A673 (cell line): ENCODE results near the gene GPR137. TPM values are rescaled to one million over a fixed set of nuclear protein-coding genes. Genes with fewer than 3 reads are reported as not detected.
"Not testable (repeated sequence)": the region's sequence is repeated elsewhere in the genome, so short reads cannot be mapped to it uniquely, and the experiment has no call there.

ENCODE experiments used
- BruUV-seq: library from RNA; stranded (reverse); fragments of 400-500 nt; replicated peaks from 2 replicates; lab custom pipeline; 2021; lab: Mats Ljungman, UMichigan
- CTCF ChIA-PET: fragments of 300-600 bp; sonication (Branson Sonifier 250); formaldehyde crosslinking; loops from one replicate; lab custom pipeline; 2022; ENCODE audit warnings: antibody characterized with exemption; lab: Charles Lee
- POLR2A ChIA-PET: fragments of 300-600 bp; sonication (Branson Sonifier 250); formaldehyde crosslinking; loops from one replicate; lab custom pipeline; 2022; ENCODE audit warnings: antibody characterized with exemption; ENCODE audit not compliant: low non-redundant PET; lab: Charles Lee
- DNase-seq: peaks from one replicate; pipeline ENCODE4 v3.0.0-alpha.2; 2015; ENCODE audit warnings: low spot score
- H3K27ac ChIP-seq: fragments of 200-600 bp; sonication (generic); 2 replicates; pipeline ENCODE4 v1.5.1; 2016; ENCODE audit warnings: mixed run types, low read depth, mild to moderate bottlenecking, mixed read lengths, antibody characterized with exemption, low read length; ENCODE audit not compliant: poor library complexity, severe bottlenecking
- H3K27me3 ChIP-seq: fragments of 200-600 bp; sonication (generic); replicated peaks from 2 replicates; pipeline ENCODE4 v1.6.1; 2017; ENCODE audit warnings: mixed run types, low read depth, mild to moderate bottlenecking, mixed read lengths, antibody characterized with exemption, low read length; ENCODE audit not compliant: insufficient read depth, poor library complexity
- H3K36me3 ChIP-seq: fragments of 200-600 bp; sonication (generic); 2 replicates; pipeline ENCODE4 v1.6.1; 2016; ENCODE audit warnings: mixed run types, mild to moderate bottlenecking, mixed read lengths, antibody characterized with exemption, low read length; ENCODE audit not compliant: insufficient read depth, poor library complexity, severe bottlenecking
- H3K4me1 ChIP-seq: fragments of 200-600 bp; sonication (generic); 2 replicates; pipeline ENCODE4 v1.6.1; 2017; ENCODE audit warnings: mixed run types, mild to moderate bottlenecking, mixed read lengths, antibody characterized with exemption, low read length; ENCODE audit not compliant: insufficient read depth, poor library complexity, severe bottlenecking
- H3K4me3 ChIP-seq: fragments of 200-600 bp; sonication (generic); 2 replicates; pipeline ENCODE4 v1.5.1; 2016; ENCODE audit warnings: low read depth, mixed run types, mild to moderate bottlenecking, mixed read lengths, low read length; ENCODE audit not compliant: poor library complexity, severe bottlenecking
- H3K9me3 ChIP-seq: fragments of 200-600 bp; sonication (generic); 2 replicates; pipeline ENCODE4 v1.6.1; 2016; ENCODE audit warnings: mixed run types, low read depth, mild to moderate bottlenecking, mixed read lengths, antibody characterized with exemption, low read length; ENCODE audit not compliant: poor library complexity, severe bottlenecking
- EZH2 ChIP-seq: fragments of 200-600 bp; sonication (generic); IDR thresholded peaks from 2 replicates; pipeline ENCODE4 v1.6.1; 2017; ENCODE audit warnings: borderline replicate concordance, low read depth, mild to moderate bottlenecking, mixed read lengths, antibody characterized with exemption, low read length; ENCODE audit not compliant: poor library complexity, severe bottlenecking
- intact Hi-C: fragments of 100-400 bp; cut with micrococcal nuclease; formaldehyde crosslinking; loops from one replicate; pipeline ENCODE4 v1.10.0; 2022; ENCODE audit not compliant: unreplicated experiment
- total RNA-seq: library from RNA; stranded (reverse); gene quantifications from 2 replicates; pipeline ENCODE4 v1.2.3, GENCODE V29; 2021
- TF ChIP-seq, protein P1 (sequence below): fragments of 300-800, 200-600 bp; sonication (generic); conservative IDR thresholded peaks from 2 replicates; pipeline ENCODE4 v1.5.1; 2017; ENCODE audit warnings: low read depth, mild to moderate bottlenecking, antibody characterized with exemption, low read length, moderate library complexity, mixed read lengths

GPR137 gene
- total RNA-seq, 1 experiment from 2014 or later = 47.9 TPM

- peaks cover 8% of the 10 kb centered on the region for H3K36me3 ChIP-seq
- no peak overlapping the region for H3K4me3 ChIP-seq
- H3K27ac ChIP-seq = no peak overlapping the region
- BruUV-seq = no TSS peak
- H3K9me3 ChIP-seq = no peaks in the 10 kb centered on the region
- TF ChIP-seq, protein P1, sequence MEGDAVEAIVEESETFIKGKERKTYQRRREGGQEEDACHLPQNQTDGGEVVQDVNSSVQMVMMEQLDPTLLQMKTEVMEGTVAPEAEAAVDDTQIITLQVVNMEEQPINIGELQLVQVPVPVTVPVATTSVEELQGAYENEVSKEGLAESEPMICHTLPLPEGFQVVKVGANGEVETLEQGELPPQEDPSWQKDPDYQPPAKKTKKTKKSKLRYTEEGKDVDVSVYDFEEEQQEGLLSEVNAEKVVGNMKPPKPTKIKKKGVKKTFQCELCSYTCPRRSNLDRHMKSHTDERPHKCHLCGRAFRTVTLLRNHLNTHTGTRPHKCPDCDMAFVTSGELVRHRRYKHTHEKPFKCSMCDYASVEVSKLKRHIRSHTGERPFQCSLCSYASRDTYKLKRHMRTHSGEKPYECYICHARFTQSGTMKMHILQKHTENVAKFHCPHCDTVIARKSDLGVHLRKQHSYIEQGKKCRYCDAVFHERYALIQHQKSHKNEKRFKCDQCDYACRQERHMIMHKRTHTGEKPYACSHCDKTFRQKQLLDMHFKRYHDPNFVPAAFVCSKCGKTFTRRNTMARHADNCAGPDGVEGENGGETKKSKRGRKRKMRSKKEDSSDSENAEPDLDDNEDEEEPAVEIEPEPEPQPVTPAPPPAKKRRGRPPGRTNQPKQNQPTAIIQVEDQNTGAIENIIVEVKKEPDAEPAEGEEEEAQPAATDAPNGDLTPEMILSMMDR = no peak
- TF ChIP-seq EZH2 = no peak
- no peaks in the 10 kb centered on the region for H3K27me3 ChIP-seq
- peaks cover 11% of the 10 kb centered on the region for H3K4me1 ChIP-seq
- CTCF ChIA-PET = interaction anchor here (0.6 kb wide), 1 partner anchor 16 kb away, joined by 6 read pairs; the partner anchor contains the start of gene ESRRA
- POLR2A ChIA-PET = no interaction called here
- intact Hi-C loops = no loop called here
- no peak for DNase-seq
These were observed 35.9 kb downstream of the GPR137 start for GRCh38 chr11:64321533-64321932.

GRCh38 chr11:64322925-64323260 lies 37.2 kb downstream of the GPR137 start:
- CTCF ChIA-PET = no interaction called here
- TF ChIP-seq EZH2 = no peak
- TF ChIP-seq, protein P1 = no peak
- Histone ChIP-seq H3K36me3 (peaks cover 8% of the 10 kb centered on the region), H3K27ac (no peak overlapping the region), H3K4me1 (peaks cover 8% of the 10 kb centered on the region), H3K9me3 (no peaks in the 10 kb centered on the region), H3K4me3 (no peak overlapping the region), H3K27me3 (no peaks in the 10 kb centered on the region)
- POLR2A ChIA-PET = no interaction called here
- intact Hi-C loops = no loop called here
- no peak for DNase-seq
- no TSS peak for BruUV-seq

DNA sequence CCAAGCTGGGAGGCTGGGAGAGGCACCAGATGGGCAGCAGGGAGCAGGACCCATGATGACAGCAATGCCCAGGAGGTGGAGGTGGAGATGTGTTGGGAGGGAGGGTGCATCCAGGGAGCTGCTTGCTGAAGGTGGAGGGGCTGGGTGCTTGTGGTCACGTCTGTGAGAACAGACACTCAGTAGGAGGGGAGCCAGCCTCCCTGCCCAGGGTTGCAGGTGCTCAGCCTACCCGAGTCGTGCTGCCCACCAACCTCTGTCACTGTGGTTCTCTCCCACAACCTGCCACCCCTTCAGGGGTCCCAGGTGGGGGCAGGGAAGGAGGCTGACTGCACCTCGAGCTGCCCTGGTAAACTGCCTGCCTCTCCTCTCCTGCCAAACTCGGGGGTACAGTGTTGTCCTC lies 37.7 kb downstream of the GPR137 start:
- Histone ChIP-seq H3K27me3 (no peaks in the 10 kb centered on the region), H3K27ac (no peak overlapping the region), H3K36me3 (peaks cover 8% of the 10 kb centered on the region), H3K4me3 (no peak overlapping the region), H3K9me3 (no peaks in the 10 kb centered on the region), H3K4me1 (peaks cover 8% of the 10 kb centered on the region)
- no peak for DNase-seq
- ChIA-PET POLR2A (no interaction called here), CTCF (no interaction called here)
- TF ChIP-seq EZH2 = no peak
- TF ChIP-seq, protein P1 = no peak
- intact Hi-C loops = no loop called here
- BruUV-seq = no TSS peak

- H3K4me3 ChIP-seq, H3K4me1 ChIP-seq, BruUV-seq, H3K36me3 ChIP-seq, H3K27ac ChIP-seq, H3K9me3 ChIP-seq, H3K27me3 ChIP-seq, DNase-seq, intact Hi-C loops, CTCF ChIA-PET: not testable (repeated sequence)
- POLR2A ChIA-PET = interaction anchor here (0.5 kb wide), 1 partner anchor 57 kb away, joined by 3 read pairs; no protein-coding TSS in a partner anchor
These were observed 38.3 kb downstream of the GPR137 start for GRCh38 chr11:64323984-64324383.
